Liver (tissue), 2 donors: ENCODE results near the gene GLMP.

Source experiments
- CTCF ChIP-seq: fragments of 150-350 bp; IDR thresholded peaks from 2 replicates; pipeline ENCODE4 v1.5.1; 2017; ENCODE audit warnings: improper control_type of control experiment, low read depth, low read length; ENCODE audit not compliant: missing input control
- YY1 ChIP-seq: IDR thresholded peaks from 2 replicates; pipeline ENCODE4 v1.6.1; 2016; ENCODE audit warnings: antibody characterized with exemption, mild to moderate bottlenecking
- ZBTB33 ChIP-seq: IDR thresholded peaks from 2 replicates; pipeline ENCODE4 v1.6.1; 2016; ENCODE audit warnings: antibody characterized with exemption
- donor health status: healthy.

- TF ChIP-seq CTCF: no peak
- TF ChIP-seq ZBTB33: no peak
- TF ChIP-seq YY1: no peak
These were observed 40.8 kb upstream of the GLMP start for GRCh38 chr1:156336242-156336641.
